BJ (cell line): ENCODE results near the gene KCNS3. TPM values are rescaled to one million over a fixed set of nuclear protein-coding genes. Genes with fewer than 3 reads are reported as not detected.

Experiments used
- CTCF ChIA-PET: fragments of 350-600 bp; formaldehyde crosslinking; extraction: SDS; loops from one replicate; lab custom pipeline; 2021; ENCODE audit warnings: antibody characterized with exemption, inconsistent platforms; lab: Yijun Ruan, JAX
- POLR2A ChIA-PET: fragments of 300-600 bp; sonication (Branson Sonifier 250); formaldehyde crosslinking; extraction: SDS; loops from one replicate; lab custom pipeline; 2021; ENCODE audit warnings: antibody characterized with exemption; lab: Charles Lee
- DNase-seq: peaks from one replicate; pipeline ENCODE4 v3.0.0-alpha.2; 2011; ENCODE audit warnings: low read depth
- H3K27me3 ChIP-seq: 2 replicates; pipeline ENCODE4 v1.6.0; 2011; ENCODE audit warnings: low read length; ENCODE audit not compliant: control insufficient read depth, insufficient read depth
- H3K36me3 ChIP-seq: 2 replicates; pipeline ENCODE4 v1.5.1; 2011; ENCODE audit warnings: low read length; ENCODE audit not compliant: control insufficient read depth, insufficient read depth
- H3K4me3 ChIP-seq: 2 replicates; pipeline ENCODE4 v1.5.1; 2011; ENCODE audit warnings: low read depth, mild to moderate bottlenecking, control low read depth, low read length
- CTCF ChIP-seq: IDR thresholded peaks from 2 replicates; pipeline ENCODE4 v1.5.1; 2011; ENCODE audit warnings: low read depth, mild to moderate bottlenecking, control low read depth, inconsistent platforms, low read length, moderate library complexity; ENCODE audit not compliant: insufficient read depth
- polyA plus RNA-seq: library from polyadenylated mRNA; depleted of rRNA; stranded (reverse); fragments of >200 nt; gene quantifications from 2 replicates; pipeline ENCODE4 v1.2.3, GENCODE V29; 2011

KCNS3 gene
- polyA plus RNA-seq, 1 experiment, result 4.9 TPM

DNA sequence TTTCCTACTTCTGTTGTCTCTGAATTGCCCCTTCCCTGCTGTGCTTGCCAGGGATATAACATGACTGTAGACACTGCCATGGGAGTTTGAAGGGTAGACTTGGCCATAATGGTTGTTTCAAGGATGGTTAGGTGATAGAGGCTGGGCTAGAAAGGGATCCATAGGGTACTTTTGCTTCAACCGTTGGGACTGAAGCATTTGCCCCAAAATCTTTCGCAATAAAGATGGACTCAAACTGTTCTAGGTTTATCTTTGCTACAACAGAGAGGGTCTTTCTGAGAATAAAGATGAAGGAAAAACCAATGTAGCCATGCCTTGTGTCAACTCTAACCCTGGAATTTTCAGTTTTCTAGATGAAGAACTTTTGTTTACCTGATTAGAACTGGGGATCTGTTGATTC lies 35.0 kb upstream of the KCNS3 start:
- ChIA-PET POLR2A (no interaction called here), CTCF (interaction anchor here (0.7 to 3.8 kb wide), 5 partner anchors 13 to 910 kb away, joined by 3 to 17 read pairs (median 5); no protein-coding TSS in a partner anchor)
- no peak overlapping the region for H3K4me3 ChIP-seq
- H3K36me3 ChIP-seq, result no peaks in the 10 kb centered on the region
- H3K27me3 ChIP-seq, result peaks cover 2% of the 10 kb centered on the region; the same call in 1 of the 2 replicates
- TF ChIP-seq CTCF, result no peak
- no peak for DNase-seq

- no peak for TF ChIP-seq CTCF
- no peaks in the 10 kb centered on the region; the same call in 1 of the 2 replicates for H3K27me3 ChIP-seq
- DNase-seq, result no peak
- no peaks in the 10 kb centered on the region for H3K36me3 ChIP-seq
- ChIA-PET POLR2A (no interaction called here), CTCF (interaction anchor here (0.9 to 3.8 kb wide), 9 partner anchors 15 to 532 kb away, joined by 3 to 17 read pairs (median 4); no protein-coding TSS in a partner anchor)
- no peak overlapping the region for H3K4me3 ChIP-seq
Observed at GRCh38 chr2:17845806-17846205, 32.7 kb upstream of the KCNS3 start.

GRCh38 chr2:17846676-17847075 lies 31.8 kb upstream of the KCNS3 start:
- Histone ChIP-seq H3K4me3 (no peak overlapping the region), H3K36me3 (no peaks in the 10 kb centered on the region), H3K27me3 (no peaks in the 10 kb centered on the region; the same call in 1 of the 2 replicates)
- no peak for TF ChIP-seq CTCF
- ChIA-PET CTCF (interaction anchor here (1.3 to 3.8 kb wide), 6 partner anchors 16 to 332 kb away, joined by 3 to 17 read pairs (median 4); no protein-coding TSS in a partner anchor), POLR2A (no interaction called here)
- DNase-seq, result no peak

DNA sequence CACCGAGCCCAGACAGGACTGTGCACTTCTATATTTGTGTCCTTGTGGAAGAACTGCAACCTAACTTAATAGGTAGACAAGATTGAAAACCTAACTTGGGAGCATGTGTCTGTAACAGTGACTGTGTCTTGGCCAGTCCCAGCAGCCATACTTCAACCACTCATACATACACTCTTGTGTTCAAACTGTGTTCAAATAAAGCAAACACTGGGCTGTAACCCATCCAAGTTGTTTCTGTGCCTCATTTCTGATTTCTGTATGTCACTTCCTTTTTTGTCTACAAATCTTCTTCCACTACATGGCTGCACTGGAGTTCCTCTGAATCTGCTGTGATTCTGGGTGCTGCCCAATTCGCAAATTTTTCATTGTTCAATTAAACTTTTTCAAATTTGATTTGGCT lies 31.2 kb upstream of the KCNS3 start:
- no peak for TF ChIP-seq CTCF
- POLR2A ChIA-PET, result no interaction called here
- H3K4me3 ChIP-seq, result no peak overlapping the region
- CTCF ChIA-PET, result interaction anchor here (1.4 to 3.8 kb wide), 3 partner anchors 17 to 332 kb away, joined by 4 to 17 read pairs (median 4); no protein-coding TSS in a partner anchor
- no peaks in the 10 kb centered on the region; the same call in 1 of the 2 replicates for H3K27me3 ChIP-seq
- H3K36me3 ChIP-seq, result no peaks in the 10 kb centered on the region
- DNase-seq, result no peak

DNA sequence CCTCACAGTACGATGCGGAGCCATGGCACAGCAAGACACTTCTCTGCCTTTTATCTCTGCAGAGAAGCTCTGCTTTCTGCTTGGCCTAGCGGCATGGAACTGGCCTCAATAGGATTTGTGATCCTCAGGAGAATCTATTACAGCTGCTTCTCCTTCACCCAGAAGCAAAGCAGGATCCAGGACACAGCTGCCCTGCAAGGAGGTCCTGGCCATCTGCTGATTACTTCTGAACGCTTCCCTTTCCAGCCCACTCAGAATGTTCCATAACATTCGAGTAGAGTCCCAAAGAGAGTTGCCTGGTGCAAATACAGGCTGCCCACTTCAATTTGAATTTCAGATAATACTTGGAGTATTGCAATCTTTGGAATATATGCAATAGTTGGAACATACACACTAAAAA lies 29.2 kb upstream of the KCNS3 start:
- no peak for DNase-seq
- Histone ChIP-seq H3K36me3 (no peaks in the 10 kb centered on the region), H3K4me3 (no peak overlapping the region), H3K27me3 (no peaks in the 10 kb centered on the region; the same call in 1 of the 2 replicates)
- TF ChIP-seq CTCF, result no peak
- ChIA-PET CTCF (interaction anchor here (0.7 to 3.9 kb wide), 8 partner anchors 11 to 529 kb away, joined by 3 to 53 read pairs (median 4); no protein-coding TSS in a partner anchor), POLR2A (no interaction called here)
